Neural cell (in vitro differentiated cells): ENCODE measurements around the gene CNKSR2. TPM values are rescaled to one million over a fixed set of nuclear protein-coding genes. Genes with fewer than 3 reads are reported as not detected.

Source experiments
- H2AFZ ChIP-seq: fragments of 200-600, 300-800 bp; sonication (generic), shearing (Covaris generic); 2 replicates; pipeline ENCODE4 v1.6.0; 2014; ENCODE audit warnings: low read depth, mild to moderate bottlenecking, antibody characterized with exemption, low read length, moderate library complexity
- H3F3A ChIP-seq: fragments of 200-600 bp; shearing (Covaris generic); 2 replicates; pipeline ENCODE4 v1.6.1; 2016; ENCODE audit warnings: mild to moderate bottlenecking, moderate library complexity, mixed read lengths, antibody characterized with exemption, low read length; ENCODE audit not compliant: insufficient read depth, poor library complexity, severe bottlenecking
- H3K27ac ChIP-seq: fragments of 200-600, 300-800 bp; sonication (generic), shearing (Covaris generic); 2 replicates; pipeline ENCODE4 v1.5.1; 2014; ENCODE audit warnings: mild to moderate bottlenecking, low read length, moderate library complexity
- H3K27me3 ChIP-seq: fragments of 300-800, 200-600 bp; sonication (generic), shearing (Covaris generic); 2 replicates; pipeline ENCODE4 v1.6.0; 2014; ENCODE audit warnings: mild to moderate bottlenecking, low read depth, low read length, moderate library complexity; ENCODE audit not compliant: insufficient read depth
- H3K36me3 ChIP-seq: fragments of 300-800, 200-600 bp; sonication (generic), shearing (Covaris generic); 2 replicates; pipeline ENCODE4 v1.5.1; 2014; ENCODE audit warnings: mild to moderate bottlenecking, antibody characterized with exemption, low read length, moderate library complexity; ENCODE audit not compliant: insufficient read depth
- H3K4me2 ChIP-seq: fragments of 300-800, 200-600 bp; sonication (generic), shearing (Covaris generic); 2 replicates; pipeline ENCODE4 v1.6.0; 2014; ENCODE audit warnings: mild to moderate bottlenecking, low read length
- H3K4me3 ChIP-seq: fragments of 300-800, 200-600 bp; sonication (generic), shearing (Covaris generic); 2 replicates; pipeline ENCODE4 v1.5.1; 2014; ENCODE audit warnings: mild to moderate bottlenecking, low read length, moderate library complexity
- H3K79me2 ChIP-seq: fragments of 200-600 bp; shearing (Covaris generic); replicated peaks from 2 replicates; pipeline ENCODE4 v1.6.0; 2014; ENCODE audit warnings: mild to moderate bottlenecking, low read length, moderate library complexity; ENCODE audit not compliant: insufficient read depth
- H3K9ac ChIP-seq: fragments of 300-800, 200-600 bp; sonication (generic), shearing (Covaris generic); 2 replicates; pipeline ENCODE4 v1.6.1; 2016; ENCODE audit warnings: mild to moderate bottlenecking, low read length, mixed read lengths
- H3K9me2 ChIP-seq: fragments of 200-600 bp; shearing (Covaris generic); 2 replicates; pipeline ENCODE4 v1.6.1; 2016; ENCODE audit warnings: mild to moderate bottlenecking, low read length, mixed read lengths; ENCODE audit not compliant: insufficient read depth
- H3K9me3 ChIP-seq: fragments of 200-600, 300-800 bp; sonication (generic), shearing (Covaris generic); 2 replicates; pipeline ENCODE4 v1.6.1; 2016; ENCODE audit warnings: mild to moderate bottlenecking, mixed run types, low read length, moderate library complexity, mixed read lengths
- H4K20me1 ChIP-seq: fragments of 200-600 bp; shearing (Covaris generic); 2 replicates; pipeline ENCODE4 v1.6.1; 2016; ENCODE audit warnings: mild to moderate bottlenecking, mixed run types; ENCODE audit not compliant: insufficient read depth
- EP300 ChIP-seq: fragments of 450-650 bp; conservative IDR thresholded peaks from 2 replicates; pipeline ENCODE4 v1.6.1; 2014; ENCODE audit warnings: antibody characterized with exemption, mild to moderate bottlenecking, moderate library complexity; ENCODE audit not compliant: poor library complexity, severe bottlenecking
- EZH2 ChIP-seq: fragments of 200-600, 300-800 bp; shearing (Covaris generic), sonication (generic); IDR thresholded peaks from 2 replicates; pipeline ENCODE4 v1.6.1; 2014; ENCODE audit warnings: antibody characterized with exemption, low read length, borderline replicate concordance, mild to moderate bottlenecking; ENCODE audit not compliant: insufficient read depth, poor library complexity, severe bottlenecking
- MXI1 ChIP-seq: fragments of 450-650 bp; conservative IDR thresholded peaks from 2 replicates; pipeline ENCODE4 v1.6.1; 2014; ENCODE audit warnings: antibody characterized with exemption, mild to moderate bottlenecking; ENCODE audit not compliant: poor library complexity, severe bottlenecking
- POLR2AphosphoS5 ChIP-seq: IDR thresholded peaks from 2 replicates; pipeline ENCODE4 v1.6.1; 2012
- RAD21 ChIP-seq: fragments of 450-650 bp; conservative IDR thresholded peaks from 2 replicates; pipeline ENCODE4 v1.6.1; 2014; ENCODE audit warnings: antibody characterized with exemption, mild to moderate bottlenecking, moderate library complexity
- SMC3 ChIP-seq: fragments of 450-650 bp; conservative IDR thresholded peaks from 2 replicates; pipeline ENCODE4 v1.6.1; 2014; ENCODE audit warnings: antibody characterized with exemption, mild to moderate bottlenecking, moderate library complexity; ENCODE audit not compliant: poor library complexity
- TAF1 ChIP-seq: IDR thresholded peaks from 2 replicates; pipeline ENCODE4 v1.6.1; 2012; ENCODE audit warnings: low read depth
- polyA plus RNA-seq: library from polyadenylated mRNA; depleted of rRNA; stranded (reverse); fragments of >200 nt; gene quantifications from 2 replicates; pipeline ENCODE4 v1.2.3, GENCODE V29; 2014
- TF ChIP-seq, protein P1 (sequence below): fragments of 450-650 bp; IDR thresholded peaks from 2 replicates; pipeline ENCODE4 v1.5.1; 2014; ENCODE audit warnings: antibody characterized with exemption, mild to moderate bottlenecking, moderate library complexity; ENCODE audit not compliant: poor library complexity, severe bottlenecking
- TF ChIP-seq, protein P2 (sequence below): IDR thresholded peaks from 2 replicates; pipeline ENCODE4 v1.6.1; 2012; ENCODE audit warnings: borderline replicate concordance

CNKSR2 gene
- polyA plus RNA-seq, 1 donor from 2014 or later = 31.1 TPM

DNA sequence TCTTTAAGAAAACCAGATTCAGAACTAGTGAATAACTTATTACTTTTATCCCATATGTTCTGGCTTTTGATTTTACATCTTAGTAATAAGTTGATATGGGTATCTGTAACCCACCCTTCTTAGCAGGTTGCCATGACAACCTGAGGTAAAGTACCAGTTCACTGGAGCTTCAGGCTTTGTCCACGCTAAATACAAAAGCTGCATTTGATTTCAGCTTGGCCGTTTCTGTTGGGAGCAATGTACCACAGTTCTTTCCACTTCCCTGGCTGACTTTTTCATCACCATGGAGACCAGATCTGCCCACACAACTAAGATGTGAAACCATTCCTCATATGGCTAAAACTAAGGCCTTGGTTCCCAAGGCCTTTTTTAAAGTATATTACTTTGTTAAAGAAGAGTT, 257.8 kb downstream of the CNKSR2 start:
- H3K4me2 ChIP-seq = no peak overlapping the region
- no peaks in the 10 kb centered on the region for H3K9me3 ChIP-seq
- H3K27me3 ChIP-seq = no peaks in the 10 kb centered on the region
- H3K4me3 ChIP-seq = no peak overlapping the region
- H3K36me3 ChIP-seq = no peaks in the 10 kb centered on the region
- no peak overlapping the region for H2AFZ ChIP-seq
- no peak overlapping the region for H3K27ac ChIP-seq
- no peak overlapping the region for H3K9ac ChIP-seq
- no peaks in the 10 kb centered on the region for H3F3A ChIP-seq
- H4K20me1 ChIP-seq = no peaks in the 10 kb centered on the region
- TF ChIP-seq EZH2 (no peak), SMC3 (no peak), TAF1 (no peak), EP300 (no peak), RAD21 (no peak), MXI1 (no peak), POLR2AphosphoS5 (no peak)
- TF ChIP-seq, protein P1, sequence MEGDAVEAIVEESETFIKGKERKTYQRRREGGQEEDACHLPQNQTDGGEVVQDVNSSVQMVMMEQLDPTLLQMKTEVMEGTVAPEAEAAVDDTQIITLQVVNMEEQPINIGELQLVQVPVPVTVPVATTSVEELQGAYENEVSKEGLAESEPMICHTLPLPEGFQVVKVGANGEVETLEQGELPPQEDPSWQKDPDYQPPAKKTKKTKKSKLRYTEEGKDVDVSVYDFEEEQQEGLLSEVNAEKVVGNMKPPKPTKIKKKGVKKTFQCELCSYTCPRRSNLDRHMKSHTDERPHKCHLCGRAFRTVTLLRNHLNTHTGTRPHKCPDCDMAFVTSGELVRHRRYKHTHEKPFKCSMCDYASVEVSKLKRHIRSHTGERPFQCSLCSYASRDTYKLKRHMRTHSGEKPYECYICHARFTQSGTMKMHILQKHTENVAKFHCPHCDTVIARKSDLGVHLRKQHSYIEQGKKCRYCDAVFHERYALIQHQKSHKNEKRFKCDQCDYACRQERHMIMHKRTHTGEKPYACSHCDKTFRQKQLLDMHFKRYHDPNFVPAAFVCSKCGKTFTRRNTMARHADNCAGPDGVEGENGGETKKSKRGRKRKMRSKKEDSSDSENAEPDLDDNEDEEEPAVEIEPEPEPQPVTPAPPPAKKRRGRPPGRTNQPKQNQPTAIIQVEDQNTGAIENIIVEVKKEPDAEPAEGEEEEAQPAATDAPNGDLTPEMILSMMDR = no peak
- TF ChIP-seq, protein P2, sequence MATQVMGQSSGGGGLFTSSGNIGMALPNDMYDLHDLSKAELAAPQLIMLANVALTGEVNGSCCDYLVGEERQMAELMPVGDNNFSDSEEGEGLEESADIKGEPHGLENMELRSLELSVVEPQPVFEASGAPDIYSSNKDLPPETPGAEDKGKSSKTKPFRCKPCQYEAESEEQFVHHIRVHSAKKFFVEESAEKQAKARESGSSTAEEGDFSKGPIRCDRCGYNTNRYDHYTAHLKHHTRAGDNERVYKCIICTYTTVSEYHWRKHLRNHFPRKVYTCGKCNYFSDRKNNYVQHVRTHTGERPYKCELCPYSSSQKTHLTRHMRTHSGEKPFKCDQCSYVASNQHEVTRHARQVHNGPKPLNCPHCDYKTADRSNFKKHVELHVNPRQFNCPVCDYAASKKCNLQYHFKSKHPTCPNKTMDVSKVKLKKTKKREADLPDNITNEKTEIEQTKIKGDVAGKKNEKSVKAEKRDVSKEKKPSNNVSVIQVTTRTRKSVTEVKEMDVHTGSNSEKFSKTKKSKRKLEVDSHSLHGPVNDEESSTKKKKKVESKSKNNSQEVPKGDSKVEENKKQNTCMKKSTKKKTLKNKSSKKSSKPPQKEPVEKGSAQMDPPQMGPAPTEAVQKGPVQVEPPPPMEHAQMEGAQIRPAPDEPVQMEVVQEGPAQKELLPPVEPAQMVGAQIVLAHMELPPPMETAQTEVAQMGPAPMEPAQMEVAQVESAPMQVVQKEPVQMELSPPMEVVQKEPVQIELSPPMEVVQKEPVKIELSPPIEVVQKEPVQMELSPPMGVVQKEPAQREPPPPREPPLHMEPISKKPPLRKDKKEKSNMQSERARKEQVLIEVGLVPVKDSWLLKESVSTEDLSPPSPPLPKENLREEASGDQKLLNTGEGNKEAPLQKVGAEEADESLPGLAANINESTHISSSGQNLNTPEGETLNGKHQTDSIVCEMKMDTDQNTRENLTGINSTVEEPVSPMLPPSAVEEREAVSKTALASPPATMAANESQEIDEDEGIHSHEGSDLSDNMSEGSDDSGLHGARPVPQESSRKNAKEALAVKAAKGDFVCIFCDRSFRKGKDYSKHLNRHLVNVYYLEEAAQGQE = no peak
- no peaks in the 10 kb centered on the region for H3K79me2 ChIP-seq
- no peaks in the 10 kb centered on the region for H3K9me2 ChIP-seq

DNA sequence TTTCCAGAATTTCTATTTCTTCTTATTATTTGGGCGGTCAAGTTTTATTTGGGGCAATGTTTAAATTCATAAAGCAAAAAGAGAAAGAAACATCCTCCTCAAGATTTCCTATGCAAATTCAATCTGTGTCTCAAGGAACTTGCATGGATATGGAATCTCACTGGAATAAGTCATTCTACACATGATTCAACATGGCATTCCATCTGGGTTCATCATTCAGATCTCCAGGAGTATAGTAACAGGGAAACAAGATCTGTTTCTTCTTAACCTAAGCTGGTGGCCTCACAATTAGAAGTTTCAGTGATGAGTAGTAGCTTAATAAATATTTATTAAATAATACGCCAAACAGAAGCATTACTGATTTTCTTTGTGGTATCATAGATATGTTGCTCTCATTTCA, 264.1 kb downstream of the CNKSR2 start:
- H3K4me3 ChIP-seq = no peak overlapping the region
- no peak overlapping the region for H2AFZ ChIP-seq
- no peaks in the 10 kb centered on the region for H4K20me1 ChIP-seq
- H3K79me2 ChIP-seq = no peaks in the 10 kb centered on the region
- H3K27me3 ChIP-seq = no peaks in the 10 kb centered on the region
- H3K9ac ChIP-seq = no peak overlapping the region
- H3K4me2 ChIP-seq = no peak overlapping the region
- TF ChIP-seq EZH2 = no peak
- TF ChIP-seq, protein P2 = no peak
- TF ChIP-seq MXI1 = no peak
- H3K27ac ChIP-seq = no peak overlapping the region
- H3K36me3 ChIP-seq = no peaks in the 10 kb centered on the region
- H3K9me2 ChIP-seq = no peaks in the 10 kb centered on the region
- no peaks in the 10 kb centered on the region for H3F3A ChIP-seq
- H3K9me3 ChIP-seq = no peaks in the 10 kb centered on the region
